ENCODE measurements around the gene UBE2I. TPM values are rescaled to one million over a fixed set of nuclear protein-coding genes. Genes with fewer than 3 reads are reported as not detected.

The UBE2I gene
- total and polyA plus RNA-seq, 2 of the 4 experiments (the other 2 are of a cell fraction), result 30.8 to 140 TPM

DNA sequence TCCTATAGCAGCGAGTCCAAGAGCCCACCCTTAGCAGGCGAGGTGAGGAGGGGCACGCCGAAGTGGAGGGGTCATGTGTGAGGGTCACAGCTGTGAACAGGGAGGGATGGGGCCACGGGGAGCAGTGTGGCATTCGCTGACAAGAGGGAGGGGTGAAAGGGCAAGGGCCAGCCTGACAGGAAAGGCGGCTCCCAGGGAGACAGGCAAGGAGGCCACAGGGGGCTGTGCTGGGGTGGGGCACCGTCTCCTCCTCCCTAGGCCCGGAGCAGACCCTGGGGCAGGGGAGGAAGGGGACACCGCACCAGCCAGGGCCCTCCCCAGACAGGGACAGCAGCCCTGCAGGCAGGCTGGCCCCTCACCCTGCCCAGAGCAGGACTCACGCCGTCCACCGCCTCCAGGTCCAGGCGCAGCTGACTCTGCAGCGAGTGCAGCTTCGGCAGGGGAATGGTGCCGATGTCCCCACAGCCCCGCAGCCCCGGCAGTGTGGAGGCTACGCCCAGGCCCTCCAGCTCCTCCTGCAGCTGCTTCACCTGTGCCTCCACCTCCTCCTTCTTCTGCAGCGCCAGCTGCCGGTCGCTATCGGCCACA lies 57.4 kb downstream of the UBE2I start:
- Histone ChIP-seq H2AK5ac (ENCODE audit: low read depth, low read length) (no peak overlapping the region), H3K56ac (ENCODE audit: extremely low read depth, insufficient read depth, low read length) (no peak overlapping the region), H3K36me3 (ENCODE audit: control insufficient read depth, insufficient read depth, low read length) (peaks cover 56% of the 10 kb centered on the region), H3K27me3 (ENCODE audit: control insufficient read depth, insufficient read depth, low read length) (no peaks in the 10 kb centered on the region), H3K4me3 (ENCODE audit: insufficient read depth, low read depth, low read length) (no peak overlapping the region), H2AK9ac (replicated peaks; ENCODE audit: low read depth, low read length, poor library complexity) (no peak overlapping the region), H3K79me1 (ENCODE audit: low read depth in 1 of 2, low read length in 2 of 2) (peaks cover 2 to 23% of the 10 kb centered on the region in 2 experiments; a peak in 3 of 4 replicates), H3K9me3 (ENCODE audit: control insufficient read depth, insufficient read depth, low read length) (no peaks in the 10 kb centered on the region), H2BK15ac (ENCODE audit: low read depth, low read length) (no peak overlapping the region), H3K18ac (ENCODE audit: low read depth, low read length) (no peak overlapping the region), H3K23ac (ENCODE audit: low read depth, low read length) (no peak overlapping the region), H3K4me2 (ENCODE audit: low read depth, low read length) (no peak overlapping the region), H3K27ac (ENCODE audit: insufficient read depth, low read length) (no peak overlapping the region), H3K4ac (ENCODE audit: low read depth, low read length) (no peak overlapping the region), H3K14ac (replicated peaks; ENCODE audit: low read depth, low read length) (no peak overlapping the region), H4K5ac (ENCODE audit: low read depth, low read length) (no peak overlapping the region), H4K20me1 (ENCODE audit: insufficient read depth, low read length) (peaks cover 7% of the 10 kb centered on the region; the same call in 1 of the 2 replicates), H4K8ac (ENCODE audit: low read depth in 2 of 2, low read length in 2 of 2) (no peak overlapping the region), H2BK20ac (ENCODE audit: low read depth, low read length) (no peak overlapping the region), H2BK5ac (ENCODE audit: low read depth, low read length, poor library complexity, severe bottlenecking) (no peak overlapping the region), H3K9ac (ENCODE audit: low read depth, low read length) (no peak overlapping the region), H2BK120ac (ENCODE audit: low read depth, low read length) (no peak overlapping the region), H3K4me1 (ENCODE audit: control insufficient read depth, insufficient read depth, low read length) (no peaks in the 10 kb centered on the region), H4K91ac (ENCODE audit: insufficient read depth, low read depth, low read length) (no peak overlapping the region), H3K9me1 (ENCODE audit: insufficient read depth, low read length) (no peaks in the 10 kb centered on the region), H2AFZ (replicated peaks; ENCODE audit: low read length, poor library complexity) (peak overlapping the region; percentile 21)
- ChIA-PET POLR2A (ENCODE audit: unreplicated experiment) (no interaction called here), CTCF (no interaction called here)
- TF ChIP-seq MXI1 (IDR thresholded peaks at IDR 0.05; ENCODE audit: borderline replicate concordance, low read depth, low read length) (no peak), MAZ (IDR thresholded peaks at IDR 0.05; ENCODE audit: borderline replicate concordance, low read depth, low read length) (no peak), CTCF (conservative IDR thresholded peaks at IDR 0.05; ENCODE audit: low read depth, low read length) (no peak), ELK1 (IDR thresholded peaks at IDR 0.05; ENCODE audit: borderline replicate concordance, low read depth, low read length) (no peak), NFE2L2 (IDR thresholded peaks at IDR 0.05; ENCODE audit: low read depth, low read length) (no peak), SMC3 (IDR thresholded peaks at IDR 0.05; ENCODE audit: low read depth, low read length) (no peak), BHLHE40 (IDR thresholded peaks at IDR 0.05; ENCODE audit: low read depth, low read length) (no peak)
- in situ Hi-C loops (cut with MboI; ENCODE audit: low sequenced_read_pairs), result no loop called here
- intact Hi-C loops (cut with micrococcal nuclease), result no loop called here
- DNase-seq, result no peak
- 85% methylated on average over 12 of the region's 24 CpGs; no CpG with 5 or more reads in 1 of the 2 experiments for WGBS, 2 experiments (ENCODE audit: extremely low coverage in 2 of 2, insufficient read length in 1 of 2)
- no TSS peak for BruUV-seq (replicated peaks)
- dilution Hi-C loops (cut with HindIII; ENCODE audit: low sequenced_read_pairs, unreplicated experiment), result no loop called here
- ATAC-seq (ENCODE audit: low read depth), result no peak
